Neuronal stem cell (in vitro differentiated cells): Measurements from ENCODE around the gene MED15. TPM values are rescaled to one million over a fixed set of nuclear protein-coding genes. Genes with fewer than 3 reads are reported as not detected.

ENCODE experiments used
- DNase-seq: peaks from one replicate; pipeline ENCODE4 v3.0.0-alpha.2; 2013; ENCODE audit warnings: low spot score
- H2AFZ ChIP-seq: one replicate; pipeline ENCODE4 v1.6.1; 2013; ENCODE audit warnings: mild to moderate bottlenecking, low read length, inconsistent platforms
- H2AK5ac ChIP-seq: 2 replicates; pipeline ENCODE4 v1.6.1; 2013; ENCODE audit warnings: low read depth, mild to moderate bottlenecking, inconsistent platforms, low read length, moderate library complexity, mixed read lengths
- H2BK120ac ChIP-seq: 2 replicates; pipeline ENCODE4 v1.6.1; 2013; ENCODE audit warnings: low read depth, mild to moderate bottlenecking, inconsistent platforms, low read length, moderate library complexity, mixed read lengths
- H2BK12ac ChIP-seq: one replicate; pipeline ENCODE4 v1.6.1; 2013; ENCODE audit warnings: low read length, inconsistent platforms
- H2BK15ac ChIP-seq: 2 replicates; pipeline ENCODE4 v1.6.1; 2013; ENCODE audit warnings: mild to moderate bottlenecking, low read length, inconsistent platforms, mixed read lengths
- H2BK5ac ChIP-seq: one replicate; pipeline ENCODE4 v1.6.1; 2013; ENCODE audit warnings: inconsistent platforms, mild to moderate bottlenecking, low read length, moderate library complexity
- H3K14ac ChIP-seq: one replicate; pipeline ENCODE4 v1.6.1; 2013; ENCODE audit warnings: low read length, inconsistent platforms
- H3K18ac ChIP-seq: 2 replicates; pipeline ENCODE4 v1.6.1; 2013; ENCODE audit warnings: low read length, inconsistent platforms
- H3K23ac ChIP-seq: 2 replicates; pipeline ENCODE4 v1.6.1; 2013; ENCODE audit warnings: low read depth, mild to moderate bottlenecking, mixed read lengths, low read length, inconsistent platforms; ENCODE audit not compliant: poor library complexity
- H3K27ac ChIP-seq: replicated peaks from 3 replicates; pipeline ENCODE4 v1.5.1; 2013; ENCODE audit warnings: low read length, inconsistent platforms
- H3K27me3 ChIP-seq, 3 experiments: 2 replicates each; pipeline ENCODE4 v1.6.1; 2013; ENCODE audit warnings: low read length in 3 of 3, mild to moderate bottlenecking in 2 of 3, inconsistent platforms in 1 of 3, low read depth in 1 of 3, mixed read lengths in 1 of 3, moderate library complexity in 1 of 3; ENCODE audit not compliant: control insufficient read depth in 3 of 3, insufficient read depth in 3 of 3
- H3K36me3 ChIP-seq, 2 donors: replicated peaks in 1 of 2; 2 replicates each; pipeline ENCODE4 v1.6.1; 2013; ENCODE audit warnings: low read length in 2 of 2; ENCODE audit not compliant: control insufficient read depth in 2 of 2, insufficient read depth in 2 of 2
- H3K4ac ChIP-seq: 2 replicates; pipeline ENCODE4 v1.6.1; 2013; ENCODE audit warnings: inconsistent platforms, mild to moderate bottlenecking, low read length, moderate library complexity
- H3K4me1 ChIP-seq, 2 donors: 1 replicate in 1 of 2; 2 replicates in 1 of 2; pipeline ENCODE4 v1.6.1; 2013; ENCODE audit warnings: low read length in 2 of 2, low read depth in 1 of 2; ENCODE audit not compliant: control insufficient read depth in 2 of 2, insufficient read depth in 1 of 2
- H3K4me2 ChIP-seq: one replicate; pipeline ENCODE4 v1.6.1; 2013; ENCODE audit warnings: mild to moderate bottlenecking, low read length, inconsistent platforms; ENCODE audit not compliant: insufficient read depth, poor library complexity, severe bottlenecking
- H3K4me3 ChIP-seq, 2 donors: 2 replicates each; pipeline ENCODE4 v1.5.1; 2013; ENCODE audit warnings: low read length in 2 of 2, mild to moderate bottlenecking in 2 of 2, inconsistent platforms in 1 of 2, moderate library complexity in 1 of 2
- H3K79me1 ChIP-seq: one replicate; pipeline ENCODE4 v1.6.1; 2013; ENCODE audit warnings: low read depth, mild to moderate bottlenecking, inconsistent platforms, low read length, moderate library complexity
- H3K9ac ChIP-seq: one replicate; pipeline ENCODE4 v1.6.1; 2013; ENCODE audit warnings: mild to moderate bottlenecking, low read depth, low read length, inconsistent platforms; ENCODE audit not compliant: poor library complexity
- H3K9me3 ChIP-seq, 2 donors: replicated peaks in 1 of 2; 2 replicates each; pipeline versions ENCODE3 to v1.6.1; 2013; ENCODE audit warnings: low read length in 2 of 2, mild to moderate bottlenecking in 2 of 2, inconsistent platforms in 1 of 2, low read depth in 1 of 2, mixed read lengths in 1 of 2, moderate library complexity in 1 of 2; ENCODE audit not compliant: control insufficient read depth in 2 of 2, insufficient read depth in 1 of 2
- H4K8ac ChIP-seq: one replicate; pipeline ENCODE4 v1.6.1; 2013; ENCODE audit warnings: low read depth, mild to moderate bottlenecking, inconsistent platforms, low read length, moderate library complexity
- H4K91ac ChIP-seq: one replicate; pipeline ENCODE4 v1.6.1; 2013; ENCODE audit warnings: low read length, low read depth, mild to moderate bottlenecking, inconsistent platforms; ENCODE audit not compliant: poor library complexity
- WGBS, 2 donors: extraction: QIAGEN DNeasy Blood & Tissue Kit; methylation state at CpG; one replicate each; pipeline ENCODE4 v1.1.7; 2013; ENCODE audit warnings: missing lambda C conversion rate in 2 of 2, mixed read lengths in 1 of 2; ENCODE audit not compliant: insufficient read length in 2 of 2, insufficient replicate concordance in 1 of 2; ENCODE audit errors: extremely low coverage in 2 of 2; 5-methylcytosine and 5-hydroxymethylcytosine counted together
- polyA plus RNA-seq, 2 experiments: library from polyadenylated mRNA; stranded (reverse); fragments of 200-250 nt; gene quantifications; one replicate each; pipeline ENCODE4 v1.2.3, GENCODE V29; 2013

The MED15 gene
- polyA plus RNA-seq (2013, experiment 1 of 2): 35.8 TPM
- polyA plus RNA-seq (2013, experiment 2 of 2): 36.1 TPM

GRCh38 chr22:20507253-20508066, at the start of gene MED15:
Gene MED15 (plus strand): TSS chr22:20507610. CDS start chr22:20507679, 69 bp downstream.
- Histone ChIP-seq H4K8ac (peak within 1 kb of the TSS; percentile 89), H3K9me3 (no peaks in the 10 kb centered on the region), H3K18ac (peak within 1 kb of the TSS; percentile 96), H2AFZ (peak within 1 kb of the TSS; percentile 87), H2BK12ac (peak within 1 kb of the TSS; percentile 17), H3K4me2 (peak within 1 kb of the TSS; percentile 92), H3K27me3 (no peaks in the 10 kb centered on the region), H2BK120ac (peak within 1 kb of the TSS; percentile 83), H3K14ac (peak within 1 kb of the TSS; percentile 95), H3K4me1 (peaks cover 10 to 17% of the 10 kb centered on the region in 2 donors), H3K9ac (peak within 1 kb of the TSS; percentile 94), H3K27ac (peak within 1 kb of the TSS; percentile 75), H2AK5ac (peak within 1 kb of the TSS; percentile 89), H4K91ac (no peak within 1 kb of the TSS), H2BK15ac (no peak within 1 kb of the TSS), H3K36me3 (peaks cover 2 to 18% of the 10 kb centered on the region in 2 donors), H3K4me3 (peak within 1 kb of the TSS; percentile 70 to 97), H3K79me1 (peaks cover 17% of the 10 kb centered on the region), H3K23ac (peak within 1 kb of the TSS; percentile 100), H3K4ac (no peak within 1 kb of the TSS), H2BK5ac (peak within 1 kb of the TSS; percentile 69)
- DNase-seq: peak; percentile 79
- WGBS, 2 donors: no CpG with 5 or more reads among the region's 58 CpGs

DNA sequence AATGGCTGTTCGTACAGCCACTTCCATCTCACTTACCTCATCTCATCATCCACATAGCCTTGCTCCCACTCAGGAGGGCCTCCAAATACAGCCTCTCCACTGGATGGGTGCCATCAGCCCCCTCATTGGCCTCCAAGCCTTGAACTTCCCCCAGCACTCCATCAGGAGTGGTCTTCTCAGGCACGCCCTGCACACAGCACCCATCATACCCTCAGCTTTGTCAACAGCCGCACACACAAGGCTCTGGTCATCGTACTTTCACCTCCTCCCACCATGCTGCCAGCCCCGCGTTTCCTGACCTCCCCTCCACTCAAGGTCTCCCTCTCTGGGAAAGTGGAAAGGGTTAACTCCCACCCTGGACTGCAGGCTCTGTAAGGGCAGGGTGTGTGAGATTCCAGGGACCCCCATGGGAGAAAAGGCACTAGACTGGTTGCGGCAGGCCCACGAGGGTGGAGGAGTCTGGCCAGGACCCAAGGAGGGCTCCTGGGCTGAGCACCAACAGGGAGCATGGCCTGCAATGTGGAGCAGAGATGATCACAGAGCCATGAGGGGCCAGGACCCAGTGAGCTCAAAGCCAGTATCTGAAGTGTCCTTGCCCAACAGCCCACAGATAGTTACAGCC, 48.8 kb upstream of the MED15 start:
- H3K27ac ChIP-seq: no peak overlapping the region
- peaks cover 10 to 77% of the 10 kb centered on the region in 2 donors for H3K36me3 ChIP-seq
- H2AK5ac ChIP-seq: no peak overlapping the region
- no peak for DNase-seq
- H4K8ac ChIP-seq: no peak overlapping the region
- peaks cover 8 to 10% of the 10 kb centered on the region in 2 donors for H3K4me1 ChIP-seq
- no peaks in the 10 kb centered on the region for H3K79me1 ChIP-seq
- H3K23ac ChIP-seq: no peak overlapping the region
- H2BK120ac ChIP-seq: no peak overlapping the region
- no peak overlapping the region for H2BK15ac ChIP-seq
- no peaks in the 10 kb centered on the region for H3K9me3 ChIP-seq
- no peaks in the 10 kb centered on the region for H3K27me3 ChIP-seq
- H3K9ac ChIP-seq: peak overlapping the region; percentile 57
- H2AFZ ChIP-seq: no peak overlapping the region
- H3K18ac ChIP-seq: no peak overlapping the region
- H3K4me3 ChIP-seq: peak overlapping the region in 1 of 2 donors; percentile 26
- H4K91ac ChIP-seq: no peak overlapping the region
- H2BK12ac ChIP-seq: no peak overlapping the region
- no peak overlapping the region for H3K4me2 ChIP-seq
- no peak overlapping the region for H3K4ac ChIP-seq
- no peak overlapping the region for H3K14ac ChIP-seq
- no peak overlapping the region for H2BK5ac ChIP-seq
- WGBS, 2 donors: no CpG with 5 or more reads among the region's 8 CpGs

DNA sequence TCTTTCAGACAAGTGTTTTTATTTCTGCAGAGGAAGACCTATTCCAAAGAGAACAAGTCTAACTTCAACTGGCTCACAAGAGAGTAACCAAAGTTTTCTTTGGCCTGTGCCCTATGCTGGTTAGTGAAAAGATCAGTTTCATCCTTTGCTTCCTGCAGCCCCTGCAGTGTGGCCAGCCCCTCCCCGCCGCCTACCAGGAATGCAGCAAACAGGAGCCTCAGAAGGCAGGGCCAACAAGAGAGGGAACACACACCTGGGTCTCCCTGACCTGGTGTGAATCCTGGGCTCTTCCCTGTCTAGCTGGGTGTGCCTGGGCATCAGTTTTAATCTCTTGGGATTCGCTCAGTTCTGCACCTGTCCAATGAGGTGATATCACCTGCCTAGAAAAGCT, 48.3 kb upstream of the MED15 start:
- H3K18ac ChIP-seq: no peak overlapping the region
- H3K4me2 ChIP-seq: no peak overlapping the region
- no CpG with 5 or more reads among the region's 3 CpGs for WGBS, 2 donors
- no peak overlapping the region for H2AFZ ChIP-seq
- H2BK12ac ChIP-seq: no peak overlapping the region
- no peak overlapping the region for H3K4me3 ChIP-seq
- H3K9ac ChIP-seq: no peak overlapping the region
- H3K4me1 ChIP-seq: peaks cover 8 to 10% of the 10 kb centered on the region in 2 donors
- no peaks in the 10 kb centered on the region for H3K9me3 ChIP-seq
- no peak overlapping the region for H3K23ac ChIP-seq
- H4K8ac ChIP-seq: no peak overlapping the region
- H2BK5ac ChIP-seq: no peak overlapping the region
- no peak overlapping the region for H2BK15ac ChIP-seq
- H3K14ac ChIP-seq: no peak overlapping the region
- no peak overlapping the region for H2BK120ac ChIP-seq
- H3K27me3 ChIP-seq: no peaks in the 10 kb centered on the region
- H3K27ac ChIP-seq: no peak overlapping the region
- H4K91ac ChIP-seq: no peak overlapping the region
- H3K79me1 ChIP-seq: peaks cover under 1% of the 10 kb centered on the region
- DNase-seq: no peak
- H2AK5ac ChIP-seq: no peak overlapping the region
- no peak overlapping the region for H3K4ac ChIP-seq
- peaks cover 15 to 77% of the 10 kb centered on the region in 2 donors for H3K36me3 ChIP-seq

DNA sequence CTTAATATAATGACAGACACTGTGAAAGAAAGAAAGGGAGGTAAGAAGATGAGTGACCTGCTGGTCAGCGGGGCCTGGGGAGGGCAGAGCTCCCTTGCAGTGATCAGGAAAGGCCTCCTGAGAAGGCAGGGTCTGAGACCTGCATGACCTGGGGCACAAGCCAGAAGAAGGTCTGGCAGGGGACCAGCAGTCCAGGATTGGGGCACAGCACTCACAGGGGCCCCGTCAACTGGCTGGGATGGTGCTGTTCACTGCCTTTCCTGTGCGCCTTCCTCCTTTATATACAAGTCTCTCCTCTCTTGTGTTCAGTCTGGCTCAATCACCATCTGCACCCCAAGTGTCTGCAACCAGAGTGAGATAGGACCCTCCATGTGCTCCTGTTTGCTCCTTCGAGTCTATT, 47.5 kb upstream of the MED15 start:
- Histone ChIP-seq H3K4me3 (no peak overlapping the region), H2BK5ac (no peak overlapping the region), H3K27ac (peak overlapping the region; percentile 34), H2BK120ac (no peak overlapping the region), H3K9me3 (no peaks in the 10 kb centered on the region), H4K8ac (no peak overlapping the region), H3K14ac (no peak overlapping the region), H3K36me3 (peaks cover 22 to 79% of the 10 kb centered on the region in 2 donors), H2AFZ (no peak overlapping the region), H3K23ac (no peak overlapping the region), H3K18ac (no peak overlapping the region), H4K91ac (no peak overlapping the region), H3K9ac (no peak overlapping the region), H3K4me2 (no peak overlapping the region), H2AK5ac (no peak overlapping the region), H2BK15ac (no peak overlapping the region), H3K79me1 (peaks cover 5% of the 10 kb centered on the region), H3K27me3 (no peaks in the 10 kb centered on the region), H3K4ac (no peak overlapping the region), H3K4me1 (peaks cover 10% of the 10 kb centered on the region in 2 donors), H2BK12ac (no peak overlapping the region)
- no CpG with 5 or more reads among the region's 4 CpGs for WGBS, 2 donors
- no peak for DNase-seq
